LNCaP clone FGC (cell line): Measurements from ENCODE around the gene SDC4.

Source experiments
- DNase-seq: peaks from one replicate; pipeline ENCODE4 v3.0.0-alpha.2; 2011; ENCODE audit warnings: low read depth
- H3K4me3 ChIP-seq: 2 replicates; pipeline ENCODE4 v1.5.1; 2011; ENCODE audit warnings: mild to moderate bottlenecking, low read depth, low read length, control low read depth
- TF ChIP-seq, protein P1 (sequence below): IDR thresholded peaks from 2 replicates; pipeline ENCODE4 v1.5.1; 2012; ENCODE audit warnings: mild to moderate bottlenecking; ENCODE audit not compliant: control insufficient read depth, insufficient read depth; ENCODE audit errors: extremely low read depth

Gene SDC4

DNA sequence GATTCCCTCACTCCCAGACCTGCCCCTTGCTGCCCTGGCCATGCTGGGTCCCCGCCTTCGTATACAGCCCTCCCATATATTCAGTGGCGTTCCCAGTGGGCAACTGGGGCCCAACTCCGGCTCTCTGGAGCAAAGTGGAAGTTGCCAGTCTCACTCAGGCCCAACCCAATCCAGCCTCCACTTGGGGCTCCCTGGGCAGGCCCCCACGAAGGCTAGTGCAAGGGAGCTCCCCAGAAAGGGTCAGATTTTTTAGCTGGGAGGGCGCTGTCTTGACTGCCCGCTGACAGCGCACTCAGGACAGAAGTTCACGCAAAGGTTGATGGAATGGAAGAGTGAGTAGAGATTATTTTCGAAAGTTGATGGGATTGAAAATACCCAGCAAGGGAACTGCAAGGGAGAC lies 24.0 kb upstream of the SDC4 start:
- H3K4me3 ChIP-seq = no peak overlapping the region
- no peak for DNase-seq
- TF ChIP-seq, protein P1, sequence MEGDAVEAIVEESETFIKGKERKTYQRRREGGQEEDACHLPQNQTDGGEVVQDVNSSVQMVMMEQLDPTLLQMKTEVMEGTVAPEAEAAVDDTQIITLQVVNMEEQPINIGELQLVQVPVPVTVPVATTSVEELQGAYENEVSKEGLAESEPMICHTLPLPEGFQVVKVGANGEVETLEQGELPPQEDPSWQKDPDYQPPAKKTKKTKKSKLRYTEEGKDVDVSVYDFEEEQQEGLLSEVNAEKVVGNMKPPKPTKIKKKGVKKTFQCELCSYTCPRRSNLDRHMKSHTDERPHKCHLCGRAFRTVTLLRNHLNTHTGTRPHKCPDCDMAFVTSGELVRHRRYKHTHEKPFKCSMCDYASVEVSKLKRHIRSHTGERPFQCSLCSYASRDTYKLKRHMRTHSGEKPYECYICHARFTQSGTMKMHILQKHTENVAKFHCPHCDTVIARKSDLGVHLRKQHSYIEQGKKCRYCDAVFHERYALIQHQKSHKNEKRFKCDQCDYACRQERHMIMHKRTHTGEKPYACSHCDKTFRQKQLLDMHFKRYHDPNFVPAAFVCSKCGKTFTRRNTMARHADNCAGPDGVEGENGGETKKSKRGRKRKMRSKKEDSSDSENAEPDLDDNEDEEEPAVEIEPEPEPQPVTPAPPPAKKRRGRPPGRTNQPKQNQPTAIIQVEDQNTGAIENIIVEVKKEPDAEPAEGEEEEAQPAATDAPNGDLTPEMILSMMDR = no peak

DNA sequence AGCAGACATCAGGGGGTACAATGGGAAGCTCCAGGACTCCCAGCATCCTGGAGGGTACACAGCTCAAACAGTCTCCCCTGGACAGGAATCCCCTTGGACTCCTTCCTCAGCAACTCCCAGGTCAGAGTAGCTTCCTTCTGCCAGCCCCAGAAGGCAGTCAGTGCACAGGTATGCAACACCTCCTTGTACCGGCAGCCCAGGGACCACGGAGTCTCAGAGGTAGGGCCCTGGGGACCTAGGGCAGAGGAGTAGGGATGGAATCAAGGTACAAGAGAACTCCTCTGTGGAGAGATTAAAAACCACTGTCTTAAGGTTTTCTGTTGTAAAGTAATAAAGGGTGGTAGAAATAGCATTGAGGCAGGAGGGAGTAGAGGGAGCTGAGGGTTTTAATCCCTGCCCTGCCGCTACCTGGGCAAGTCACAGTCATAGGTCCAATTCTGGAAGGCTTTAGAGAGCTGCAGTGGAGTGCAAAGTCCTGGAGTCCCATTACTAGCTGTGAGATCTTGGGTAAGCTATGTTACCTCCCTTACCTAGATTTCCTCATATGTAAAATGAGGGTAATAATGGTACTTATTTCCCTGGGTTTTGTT lies 22.4 kb upstream of the SDC4 start:
- DNase-seq = no peak
- TF ChIP-seq, protein P1 = no peak
- no peak overlapping the region for H3K4me3 ChIP-seq

DNA sequence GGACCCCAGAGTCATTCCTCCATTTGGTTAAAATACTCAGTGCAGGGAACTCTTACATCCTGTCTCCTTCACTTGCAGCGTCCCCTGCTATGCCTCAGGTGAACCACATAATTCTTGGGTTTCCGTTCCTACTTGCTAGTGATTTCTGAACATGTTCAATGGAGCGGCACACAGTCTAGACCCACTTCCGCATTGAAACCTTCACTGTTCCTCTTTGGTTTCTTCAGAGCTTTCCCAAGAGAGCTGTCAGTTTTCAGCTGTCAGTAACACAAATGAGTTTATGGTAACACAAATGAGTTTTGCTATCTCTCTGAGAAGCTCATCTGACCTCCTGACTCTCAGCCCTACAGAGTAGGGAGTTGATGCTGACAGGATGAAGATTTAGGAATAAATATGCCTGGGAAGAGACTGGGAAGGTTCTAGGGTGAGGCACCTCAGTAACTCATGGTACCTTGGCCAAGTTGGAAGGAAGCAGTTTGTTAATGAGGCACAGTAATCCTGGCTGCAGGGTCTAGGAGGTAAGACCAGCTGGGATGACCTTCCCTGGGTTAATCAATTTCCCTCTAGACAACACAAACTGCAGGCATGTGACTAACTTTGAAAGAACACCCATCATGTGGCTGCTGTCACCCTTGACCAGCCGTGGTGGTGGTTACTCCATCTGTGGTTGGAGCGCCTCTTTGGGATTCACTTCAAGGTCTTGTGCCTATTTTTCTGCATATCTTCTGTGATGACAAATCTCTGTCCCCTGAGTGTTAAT lies 20.2 kb upstream of the SDC4 start:
- H3K4me3 ChIP-seq = no peak overlapping the region
- no peak for DNase-seq
- TF ChIP-seq, protein P1 = no peak

DNA sequence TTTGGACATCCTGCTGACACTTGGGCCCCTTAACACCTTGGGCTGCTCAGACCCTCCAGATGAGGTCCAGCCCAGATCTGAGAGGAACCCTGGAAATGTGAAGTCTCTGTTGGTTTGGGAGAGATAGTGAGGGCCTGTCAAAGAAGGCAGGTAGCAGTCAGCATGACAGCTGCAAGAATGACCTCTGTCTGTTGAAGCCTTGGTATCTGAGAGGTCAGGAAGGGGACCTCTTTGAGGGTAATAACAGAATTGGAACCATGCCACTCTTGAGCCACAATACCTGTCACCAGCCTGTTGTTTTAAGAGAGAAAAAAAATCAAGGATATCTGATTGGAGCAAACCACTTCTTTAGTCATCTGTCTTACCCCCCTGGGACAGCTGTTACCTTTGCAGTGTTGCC lies 18.9 kb upstream of the SDC4 start:
- DNase-seq = no peak
- TF ChIP-seq, protein P1 = no peak
- no peak overlapping the region for H3K4me3 ChIP-seq

DNA sequence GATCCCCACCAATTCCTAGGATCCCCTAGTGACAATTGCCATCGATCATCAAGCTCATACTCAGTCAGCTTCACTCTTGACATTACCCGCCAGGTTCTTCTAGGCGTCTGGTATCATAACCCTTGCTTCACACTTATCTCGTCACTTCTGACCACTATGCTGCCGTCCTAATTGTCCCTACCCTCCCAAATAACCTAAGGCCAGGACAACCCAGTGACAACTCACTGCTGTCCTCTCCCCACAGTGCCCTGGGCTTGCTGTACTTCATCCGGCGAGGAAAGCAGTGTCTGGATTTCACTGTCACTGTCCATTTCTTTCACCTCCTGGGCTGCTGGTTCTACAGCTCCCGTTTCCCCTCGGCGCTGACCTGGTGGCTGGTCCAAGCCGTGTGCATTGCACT lies 18.4 kb upstream of the SDC4 start:
- TF ChIP-seq, protein P1 = no peak
- no peak for DNase-seq
- no peak overlapping the region for H3K4me3 ChIP-seq

DNA sequence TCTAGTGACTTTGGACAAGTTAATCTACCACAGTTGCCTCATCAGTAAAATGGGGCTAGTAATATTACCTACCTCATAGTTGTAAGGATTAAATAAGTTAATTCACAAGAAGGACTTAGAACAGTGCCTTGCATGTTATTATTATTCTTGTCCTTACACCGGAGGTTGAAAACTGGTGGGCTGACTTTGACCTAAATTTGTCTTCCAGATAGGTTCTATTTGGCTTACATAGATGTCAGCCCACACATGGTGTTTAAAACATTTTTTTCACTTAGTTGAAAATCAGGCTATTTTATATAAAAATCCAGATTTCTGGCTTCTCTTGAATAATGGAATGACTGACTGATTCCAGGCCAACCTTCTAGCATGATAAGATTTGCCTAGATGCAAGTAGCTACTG lies 18.0 kb upstream of the SDC4 start:
- DNase-seq = no peak
- H3K4me3 ChIP-seq = no peak overlapping the region
- TF ChIP-seq, protein P1 = no peak
